ENCODE results near the gene IL1RAPL2.
"Not testable (repeated sequence)": the region's sequence is repeated elsewhere in the genome, so short reads cannot be mapped to it uniquely, and the experiment has no call there.

The IL1RAPL2 gene

DNA sequence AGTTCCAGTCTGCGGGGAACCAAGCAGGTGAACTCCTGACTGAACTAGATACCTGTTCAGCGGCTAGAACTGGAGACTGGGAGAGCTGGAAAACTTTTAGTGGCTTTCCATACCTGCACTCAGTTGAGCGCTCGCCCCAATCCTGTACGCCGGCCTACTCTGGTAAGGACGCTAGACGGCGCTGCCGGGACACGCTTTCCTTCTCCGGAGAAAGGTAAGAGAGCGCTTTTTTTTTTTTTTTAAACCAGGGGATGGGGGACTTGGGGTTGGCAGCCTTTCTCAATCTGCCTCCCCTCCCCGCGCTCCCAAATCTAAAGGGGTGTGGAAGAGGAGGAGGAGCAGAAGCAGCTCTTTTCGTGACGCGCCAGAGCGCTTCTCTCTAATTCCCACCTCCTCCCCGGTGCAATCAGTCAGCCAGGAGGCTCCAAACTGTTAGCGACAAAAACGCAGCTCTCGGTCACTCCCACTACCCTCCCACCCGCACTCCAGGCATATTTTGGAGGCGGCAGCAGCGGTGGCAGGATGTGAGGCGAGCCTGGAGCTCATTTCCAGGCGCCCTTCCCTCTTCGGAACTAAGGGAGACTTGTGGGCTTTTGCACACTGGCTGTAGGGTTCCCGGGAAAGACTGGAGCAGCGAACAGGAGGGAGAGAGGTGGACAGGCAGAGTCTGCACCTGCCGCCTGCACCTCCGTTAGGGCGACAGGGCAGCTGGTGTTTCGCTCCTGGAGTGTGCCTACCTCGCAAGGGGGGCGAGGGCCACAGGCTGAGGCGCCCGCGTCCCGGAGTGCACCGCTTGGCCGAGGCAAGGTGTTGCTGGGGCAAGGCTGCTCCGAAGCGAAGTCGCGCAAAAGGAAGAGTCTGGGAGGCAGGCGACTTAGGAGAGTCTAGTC, at the start of gene IL1RAPL2:
IL1RAPL2 (plus strand) TSS at position 409 of the 890 bp plus-strand sequence.
- DNase-seq (ENCODE audit: low read depth, low spot score) = no peak

DNA sequence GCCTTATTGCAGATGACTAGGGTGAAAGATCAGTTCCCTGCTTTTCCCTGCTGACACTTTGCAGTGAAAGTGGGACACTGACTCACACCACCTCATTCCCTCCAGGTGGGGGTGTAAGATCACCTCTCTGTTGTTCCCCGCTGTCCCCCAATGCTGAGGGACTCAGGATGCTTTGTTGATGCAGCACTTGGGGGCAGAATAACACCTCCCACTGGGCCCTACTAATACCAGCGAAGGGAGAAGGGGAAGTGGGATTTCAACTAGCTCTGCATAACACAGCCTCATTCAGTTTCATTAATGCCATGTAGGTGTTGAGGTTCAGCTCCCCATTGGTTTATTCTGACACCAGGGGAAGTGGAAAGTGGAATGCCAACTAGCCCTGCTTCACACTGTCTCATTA, 43.6 kb upstream of the IL1RAPL2 start:
- DNase-seq (ENCODE audit: low read depth, low spot score) = no peak

DNA sequence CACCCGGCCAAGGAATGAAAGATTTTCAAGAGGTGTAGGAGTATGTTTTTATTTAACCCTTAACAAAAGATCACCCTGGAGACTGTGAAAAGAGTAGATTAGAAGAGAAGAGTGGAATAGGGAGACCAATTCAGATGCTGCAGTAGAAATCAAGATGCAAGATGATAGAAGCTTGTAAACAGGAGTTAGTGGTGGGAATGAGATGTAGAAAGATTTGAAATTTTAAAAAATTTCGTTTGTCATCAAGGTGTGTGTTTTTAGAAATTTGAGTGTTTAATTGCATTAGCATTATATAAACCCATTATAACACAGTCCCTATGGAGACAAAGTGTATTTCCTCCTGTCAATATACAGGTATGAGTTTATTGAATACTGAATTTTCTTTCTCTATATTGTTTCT, 42.1 kb upstream of the IL1RAPL2 start:
- no peak for DNase-seq (ENCODE audit: low read depth, low spot score)

- no peak for DNase-seq (ENCODE audit: low read depth, low spot score)
Measured at GRCh38 chrX:104539081-104539480, 26.9 kb upstream of the IL1RAPL2 start.

GRCh38 chrX:104542447-104542846, 23.6 kb upstream of the IL1RAPL2 start:
- DNase-seq (ENCODE audit: low read depth, low spot score) = not testable (repeated sequence)

GRCh38 chrX:104564335-104564734, 1.7 kb upstream of the IL1RAPL2 start:
- no peak for DNase-seq (ENCODE audit: low read depth, low spot score)

DNA sequence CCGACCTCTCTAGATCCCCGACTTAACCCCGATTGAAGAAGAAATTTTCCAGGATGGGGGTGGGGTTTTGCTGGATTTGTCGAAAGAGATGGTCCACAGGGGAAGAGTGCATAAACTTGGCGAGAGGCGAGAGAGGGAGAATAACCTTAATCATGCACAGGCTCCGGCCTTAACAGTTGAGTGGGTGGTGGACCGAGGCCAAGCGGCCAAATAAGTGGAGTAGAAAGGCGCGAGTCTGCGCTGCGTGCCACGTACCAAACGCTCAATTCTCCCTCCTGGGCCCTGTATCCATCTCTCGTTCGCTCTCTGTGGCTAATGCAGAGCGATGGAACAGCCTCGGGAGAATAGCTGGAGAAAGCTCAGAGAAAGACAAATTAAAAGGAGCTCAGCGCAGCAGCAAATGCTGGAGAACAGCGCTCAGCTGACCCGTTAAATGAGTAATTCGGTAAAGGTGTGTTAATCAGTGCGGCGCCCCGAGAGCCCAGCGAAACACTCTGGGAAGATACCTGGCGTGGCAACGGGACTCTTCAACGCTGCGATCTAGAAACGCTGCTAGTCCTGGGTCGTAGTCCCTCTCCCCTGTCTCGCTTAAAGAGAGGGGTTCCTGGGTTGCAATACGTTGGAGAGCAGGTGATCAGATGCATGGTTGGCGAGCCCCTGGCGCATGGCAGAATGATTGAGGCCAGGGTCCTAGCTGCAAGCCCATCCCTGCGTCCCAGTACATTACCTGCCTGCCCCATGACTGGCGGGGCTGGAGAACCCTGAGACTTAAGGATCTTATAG, 887 bp upstream of the IL1RAPL2 start:
- DNase-seq (ENCODE audit: low read depth, low spot score) = no peak

DNA sequence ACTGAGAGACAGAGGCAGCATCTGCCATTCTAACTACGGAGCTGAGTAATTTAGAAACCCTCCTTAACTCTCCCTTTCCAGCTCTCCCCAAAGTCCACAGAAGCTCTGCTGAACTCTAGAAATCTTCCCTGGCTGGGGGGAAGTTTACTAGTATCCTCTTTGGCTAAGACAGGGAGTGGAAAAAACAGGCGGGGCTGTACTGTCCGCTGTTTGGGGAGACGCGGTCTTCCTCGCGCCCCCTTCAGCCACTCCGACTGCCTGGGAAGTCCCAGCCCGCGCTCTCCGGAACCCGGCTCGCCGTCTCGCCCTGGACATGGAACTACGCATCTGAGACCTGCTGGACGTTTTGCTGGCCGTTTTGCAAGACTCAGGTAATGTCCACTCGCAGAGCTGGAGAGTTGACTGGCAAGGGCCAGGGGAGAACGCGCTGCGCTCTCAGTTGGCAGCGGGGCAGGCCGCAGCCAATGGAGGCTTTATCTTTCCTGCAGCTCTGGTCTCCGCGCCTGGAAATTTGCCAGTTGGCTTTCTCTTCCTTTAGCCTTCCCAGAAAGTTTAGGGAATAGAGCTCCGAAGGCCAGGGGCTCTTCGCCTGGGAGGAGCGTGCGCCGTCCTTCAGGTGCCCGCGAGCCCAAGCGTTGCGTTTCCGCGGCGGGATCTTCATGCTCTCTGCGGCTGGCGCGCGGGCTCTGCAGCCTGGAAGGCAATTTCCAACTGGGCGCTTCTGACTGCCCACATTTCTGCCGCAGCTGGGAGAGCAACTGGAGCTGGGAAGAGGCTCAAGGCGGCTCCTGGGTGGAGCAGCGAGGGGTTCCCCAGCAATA, 892 bp downstream of the IL1RAPL2 start:
- peak; percentile 0 for DNase-seq (ENCODE audit: low read depth, low spot score)

GRCh38 chrX:104567506-104567905, 1.5 kb downstream of the IL1RAPL2 start:
- no peak for DNase-seq (ENCODE audit: low read depth, low spot score)

DNA sequence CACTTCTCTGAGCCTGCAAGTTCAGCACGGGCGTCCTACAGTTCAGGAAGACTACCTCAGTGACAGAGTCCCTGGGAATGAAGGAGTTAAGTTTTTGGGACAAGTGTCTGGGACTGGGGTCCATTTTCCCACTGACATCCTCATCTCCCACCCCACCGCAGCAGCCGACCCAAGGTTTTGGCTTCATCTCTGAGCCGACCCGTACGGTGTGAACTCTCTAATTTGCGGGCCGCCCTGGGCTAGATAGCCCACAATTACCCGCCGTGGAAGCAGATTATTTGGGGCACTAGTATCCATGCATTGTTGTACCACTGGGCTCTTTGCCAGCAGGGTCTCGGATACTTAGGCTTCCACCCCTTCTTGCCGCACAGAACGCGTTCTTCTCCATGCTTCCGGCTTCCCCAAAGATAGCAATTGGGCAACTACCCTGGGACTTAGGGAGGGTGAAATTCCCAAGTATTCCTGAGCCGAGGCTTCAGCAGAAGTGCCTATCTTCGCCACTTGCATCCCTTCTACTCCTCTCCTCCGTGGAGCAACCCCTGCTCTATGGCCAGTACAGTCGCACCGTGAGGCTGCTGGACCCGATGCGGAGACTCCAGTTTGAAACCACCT, 2.4 kb downstream of the IL1RAPL2 start:
- no peak for DNase-seq (ENCODE audit: low read depth, low spot score)

GRCh38 chrX:104618106-104618895, 52.3 kb downstream of the IL1RAPL2 start:
- no peak for DNase-seq (ENCODE audit: low read depth, low spot score)

DNA sequence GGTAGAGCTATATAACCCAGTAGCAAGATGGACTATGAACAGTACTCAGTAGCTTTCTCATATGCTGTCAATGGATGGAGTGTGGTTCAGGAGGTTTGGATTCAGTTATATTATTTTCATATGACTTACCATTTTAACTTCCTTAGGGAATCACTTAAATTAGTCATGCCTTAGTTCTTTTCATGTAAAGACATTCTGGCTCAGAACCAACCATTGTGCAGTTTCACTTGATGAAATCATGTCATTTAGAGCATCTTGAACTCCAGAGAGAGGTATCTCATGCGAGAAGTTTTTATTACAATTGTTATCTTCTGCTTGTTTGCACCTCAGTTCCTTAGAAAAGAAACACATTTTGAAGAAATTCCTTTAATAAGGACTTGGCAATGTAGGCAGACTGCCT, 55.8 kb downstream of the IL1RAPL2 start:
- DNase-seq (ENCODE audit: low read depth, low spot score) = no peak

DNA sequence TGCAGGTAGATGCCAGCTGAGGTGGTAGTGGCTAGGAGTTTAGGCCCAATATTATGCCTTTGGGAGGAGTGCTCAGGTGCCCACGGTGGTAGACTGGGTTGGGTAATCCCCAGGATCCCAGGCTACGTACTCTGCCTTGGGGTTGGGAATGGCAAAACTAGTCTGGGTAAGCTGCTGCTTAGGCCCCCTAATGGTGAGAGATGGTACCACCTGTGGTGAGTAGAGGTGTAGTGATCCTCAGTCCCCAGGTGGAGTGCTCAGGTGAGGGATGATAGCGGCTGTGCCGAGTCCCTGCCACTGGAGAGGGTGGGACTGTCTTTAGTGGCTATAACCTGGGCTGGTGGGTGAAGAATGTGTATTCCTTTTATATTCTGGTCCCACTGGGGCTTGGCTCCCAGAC, 75.2 kb downstream of the IL1RAPL2 start:
- no peak for DNase-seq (ENCODE audit: low read depth, low spot score)

DNA sequence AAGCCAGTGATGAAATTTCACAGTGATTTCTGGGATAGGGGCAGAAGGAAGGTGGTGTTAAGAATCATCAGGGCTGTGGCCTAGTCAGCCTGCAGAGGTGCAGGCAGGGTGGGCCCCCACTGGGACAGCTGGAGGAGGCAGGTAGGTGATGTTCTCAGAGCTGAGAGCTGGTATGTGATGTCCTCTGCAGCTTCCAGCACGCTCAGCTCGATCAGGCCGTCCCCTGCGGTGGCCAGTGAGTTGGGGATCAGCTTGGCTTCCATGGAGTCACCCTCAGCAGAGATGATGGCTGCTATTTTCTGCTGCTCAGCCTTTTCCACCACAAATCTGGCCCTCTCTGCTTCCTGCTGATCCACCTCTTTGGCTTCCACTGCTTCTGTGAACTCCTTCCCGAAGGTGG, 81.1 kb downstream of the IL1RAPL2 start:
- DNase-seq (ENCODE audit: low read depth, low spot score) = no peak

DNA sequence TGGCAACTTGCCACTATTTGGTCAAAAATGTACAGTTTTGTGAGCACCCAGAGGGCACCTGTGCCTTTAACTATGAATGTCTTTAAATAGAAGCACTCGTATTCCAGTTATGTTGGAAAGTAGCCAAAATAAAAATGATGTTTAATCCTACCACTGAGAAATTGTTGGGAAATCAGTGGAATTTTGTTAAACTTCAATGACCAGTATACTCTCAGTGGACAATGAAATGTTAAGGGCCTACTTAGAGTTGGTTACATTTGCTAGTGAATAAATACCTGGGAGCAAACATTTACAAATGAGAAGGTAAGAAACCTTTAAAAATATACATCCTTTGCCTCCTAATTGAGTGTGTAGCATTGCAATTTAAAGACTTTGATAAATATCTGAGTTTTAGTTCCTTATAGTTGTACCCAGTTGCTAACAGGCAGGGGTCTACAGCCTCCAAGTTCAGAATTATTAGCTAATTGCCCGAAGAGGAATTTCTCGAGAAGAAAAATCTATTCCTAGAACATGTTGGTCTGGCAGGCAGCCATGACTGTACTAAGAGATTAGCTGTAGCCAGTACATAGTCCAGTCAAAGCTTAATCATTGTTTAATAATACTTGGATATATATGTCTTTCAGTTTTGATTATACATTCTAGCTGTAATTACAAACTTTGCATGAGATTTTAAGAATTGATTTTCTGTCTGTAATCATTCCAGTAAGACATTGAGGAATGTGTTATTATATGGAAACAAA, 93.2 kb downstream of the IL1RAPL2 start:
- no peak for DNase-seq (ENCODE audit: low read depth, low spot score)

DNA sequence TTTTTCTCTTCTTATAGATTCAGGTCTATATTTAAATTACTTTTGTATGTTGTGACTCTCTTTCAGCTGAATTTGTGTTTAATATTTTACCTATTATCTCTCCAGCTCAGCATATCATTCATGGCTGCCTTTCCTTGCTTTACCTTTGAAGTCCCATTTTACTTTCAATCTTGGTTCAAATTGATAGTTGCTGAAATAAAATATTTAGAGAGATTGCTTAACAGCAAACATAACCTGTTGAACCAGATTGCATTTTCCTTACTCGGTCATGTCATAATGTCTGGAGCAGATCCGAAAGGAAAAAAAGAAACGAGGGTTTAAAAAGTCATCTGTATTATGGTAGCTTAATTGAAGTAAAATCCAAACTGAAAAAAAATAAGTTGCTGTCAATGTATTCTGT, 94.1 kb downstream of the IL1RAPL2 start:
- no peak for DNase-seq (ENCODE audit: low read depth, low spot score)

DNA sequence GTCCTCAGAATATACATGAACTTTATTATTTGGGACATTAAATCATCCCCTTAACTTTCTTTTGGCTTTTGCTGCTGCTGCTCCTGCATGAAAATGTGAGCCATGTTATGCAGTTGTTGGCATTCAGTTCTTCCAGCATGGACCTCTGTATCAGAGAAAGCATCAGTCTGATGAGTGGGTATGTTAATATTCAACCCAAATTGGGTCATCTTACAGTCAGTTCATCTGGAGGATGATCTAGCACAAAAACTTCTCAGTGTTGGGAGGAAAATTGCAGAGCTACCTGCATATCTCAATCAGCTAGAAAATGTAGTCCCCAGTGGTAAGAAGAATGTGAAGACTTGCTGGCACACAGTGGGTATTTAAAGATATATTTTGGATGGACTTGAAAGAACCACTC, 96.7 kb downstream of the IL1RAPL2 start:
- DNase-seq (ENCODE audit: low read depth, low spot score) = no peak

GRCh38 chrX:104665691-104666090, 99.7 kb downstream of the IL1RAPL2 start:
- DNase-seq (ENCODE audit: low read depth, low spot score) = no peak

GRCh38 chrX:104668550-104668949, 102.6 kb downstream of the IL1RAPL2 start:
- DNase-seq (ENCODE audit: low read depth, low spot score) = no peak

DNA sequence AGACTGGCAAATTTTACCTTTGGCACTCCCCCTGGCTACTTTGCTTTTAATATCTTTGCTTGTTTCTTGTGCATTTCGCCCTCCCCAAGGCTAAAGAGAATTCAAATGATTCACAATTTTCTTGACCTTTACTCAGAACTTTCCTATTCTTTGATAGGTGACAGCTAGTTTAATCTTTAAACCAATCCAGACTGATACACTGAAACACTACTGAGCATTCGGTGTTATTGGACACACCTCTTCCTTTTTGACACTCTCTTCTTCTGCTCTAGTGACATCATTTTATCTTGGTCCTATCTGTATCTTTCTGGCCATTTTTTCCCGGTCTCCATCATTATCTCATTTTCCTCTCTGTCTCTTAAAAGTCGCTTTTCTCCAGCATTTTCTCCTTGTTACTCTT, 103.1 kb downstream of the IL1RAPL2 start:
- no peak for DNase-seq (ENCODE audit: low read depth, low spot score)

All from brain pericyte (primary cell).